Measurements from ENCODE around the gene PRUNE2.

The PRUNE2 gene

DNA sequence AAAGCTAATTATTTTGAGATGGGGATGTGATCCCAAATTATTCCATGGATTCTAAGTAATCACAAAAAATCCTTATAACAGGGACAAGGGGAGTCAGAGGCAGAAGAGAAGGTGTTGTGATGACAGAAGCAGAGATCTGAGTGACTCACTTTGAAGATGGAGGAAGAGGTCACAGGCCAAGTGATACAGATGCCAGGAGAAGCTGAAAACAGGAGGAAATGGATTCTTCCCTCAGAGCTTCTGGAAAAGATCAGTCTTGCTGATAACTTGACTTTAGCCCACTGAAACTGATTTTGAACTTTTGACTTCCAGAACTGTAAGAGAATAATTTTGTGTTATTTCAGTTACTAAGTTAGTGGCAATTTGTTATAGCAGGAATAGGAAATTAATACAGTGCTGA lies 341.6 kb downstream of the PRUNE2 start:
- no peak for DNase-seq

DNA sequence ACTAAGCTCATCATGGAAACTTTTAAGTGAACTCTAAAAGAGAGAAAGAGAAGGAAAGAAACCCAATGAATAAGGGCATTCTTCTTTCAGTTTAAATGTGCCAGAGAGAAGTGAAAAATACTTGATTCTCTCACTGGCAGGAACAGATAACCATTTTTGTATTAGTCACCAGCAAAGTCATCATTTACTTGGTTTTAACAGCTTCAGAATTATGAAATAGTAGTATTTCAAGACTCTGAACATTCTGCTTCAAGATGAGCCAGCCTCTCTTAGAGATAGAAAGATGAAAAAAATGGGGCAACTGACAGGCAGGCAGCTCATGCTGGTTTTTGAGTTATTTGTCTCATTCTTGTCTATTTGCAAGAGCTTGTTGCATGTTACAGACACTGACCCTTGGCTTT lies 343.4 kb downstream of the PRUNE2 start:
- DNase-seq: peak; percentile 69

DNA sequence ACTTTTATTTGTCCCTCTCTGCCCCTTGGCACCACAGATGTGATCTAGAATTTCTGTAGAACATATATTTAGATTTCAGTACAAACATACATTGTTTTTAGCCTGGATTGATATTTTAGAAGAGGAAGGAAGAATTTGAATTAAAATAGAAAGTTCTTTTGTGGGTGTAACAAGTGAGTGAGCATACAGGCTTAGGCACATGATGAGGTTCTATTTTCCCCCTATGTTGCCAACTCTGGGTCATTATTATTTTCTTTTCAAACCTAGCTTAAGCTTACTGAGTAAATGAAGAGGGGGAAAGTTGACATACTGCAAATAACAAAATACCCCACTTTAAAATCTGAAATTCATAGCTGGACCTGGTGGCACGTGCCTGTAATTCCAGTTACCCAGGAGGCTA lies 344.0 kb downstream of the PRUNE2 start:
- no peak for DNase-seq

All from activated CD4-positive, alpha-beta T cell treated with anti-CD3 and anti-CD28 coated beads, Interleukin-10, Interleukin-2, amounts not matched to agents 100 ng/mL and 50 ng/mL, durations not matched to agents 16 hours and 8 hours (primary cell).